Measurements from ENCODE around the gene SPDYE5. TPM values are rescaled to one million over a fixed set of nuclear protein-coding genes. Genes with fewer than 3 reads are reported as not detected.
"Not testable (repeated sequence)": the region's sequence is repeated elsewhere in the genome, so short reads cannot be mapped to it uniquely, and the experiment has no call there.

The SPDYE5 gene
- not detected in 2 replicates for polyA plus RNA-seq (2011; rRNA removed)
- not detected in 2 replicates for polyA plus RNA-seq (2012; cell fraction: cytosol; rRNA removed)
- 0.13 TPM in 1 of 2 replicates, not detected in the other for polyA plus RNA-seq (2012; cell fraction: nucleus; rRNA removed)
- polyA plus RNA-seq (2017; fragmentation: RNase III; extraction: RNeasy Plus Mini Kit Qiagen cat#74134 plus additional on column Dnase treatment) = not detected in 3 replicates
- polyA minus RNA-seq (2011; rRNA and poly(A)+ RNA removed) = not detected in 2 replicates

- DNase-seq (ENCODE audit: low read depth in 1 of 2, low spot score in 1 of 2); ATAC-seq; H3K4me3 ChIP-seq; CTCF ChIA-PET; H3K4me1 ChIP-seq; POLR2A ChIA-PET; H3K27ac ChIP-seq; FAIRE-seq; H3K4me2 ChIP-seq; H3K9me3 ChIP-seq: not testable (repeated sequence)
- WGBS (ENCODE audit: missing lambda C conversion rate) = 85% methylated on average over 6 of the region's 6 CpGs
Measured at GRCh38 chr7:75492020-75492419, at the start of gene SPDYE5. SPDYE5 (plus strand) TSS chr7:75492320; CDS start chr7:75494048, 1,728 bp downstream.

DNA sequence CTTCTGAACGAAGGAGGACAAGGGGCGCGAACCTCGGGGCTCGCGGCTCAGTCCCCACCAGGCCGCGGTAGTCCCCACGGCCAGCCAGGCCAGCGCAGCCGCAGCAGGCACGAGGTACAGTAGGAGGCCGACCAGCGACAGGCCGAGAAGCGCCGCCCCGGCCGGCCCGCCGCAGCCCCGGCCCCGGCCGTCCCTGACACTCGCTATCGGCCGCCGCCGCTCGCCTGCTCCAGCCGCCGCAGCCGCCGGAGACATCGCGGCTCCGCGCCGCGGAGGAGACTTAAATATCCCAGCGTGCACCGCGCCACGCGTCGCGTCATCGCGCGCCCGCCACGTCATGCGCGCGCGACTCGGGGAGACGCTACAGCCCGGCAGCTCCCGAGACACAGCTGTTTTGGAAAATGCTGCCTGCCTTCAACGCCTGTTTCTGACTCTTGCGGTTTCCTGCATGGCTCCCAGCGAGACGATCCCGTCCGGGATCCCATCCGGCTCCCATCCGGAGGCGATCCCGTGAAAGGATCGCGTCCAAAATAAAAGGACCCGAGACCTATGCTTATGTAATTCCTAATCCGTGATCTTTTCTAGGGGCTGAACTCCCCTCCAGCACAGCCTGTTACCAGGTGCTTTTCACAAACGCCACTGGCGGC is 49.5 kb upstream of the SPDYE5 start:
- H3K9me3 ChIP-seq; DNase-seq (ENCODE audit: low read depth in 1 of 2, low spot score in 1 of 2); H3K4me1 ChIP-seq; POLR2A ChIA-PET; CTCF ChIA-PET; FAIRE-seq: not testable (repeated sequence)
- H3K4me3 ChIP-seq = peak overlapping the region; percentile 71
- peak overlapping the region; percentile 74 for H3K4me2 ChIP-seq
- peak overlapping the region; percentile 70 to 85 for H3K27ac ChIP-seq
- 4% methylated on average over 13 of the region's 76 CpGs for WGBS (ENCODE audit: missing lambda C conversion rate)
- TF ChIP-seq JUN (IDR thresholded peaks at IDR 0.05) = peak in 1 of 2 experiments; percentile 49; a peak in 1 of 5 replicates
- 0 out of 2 replicates have a peak, but pooled peaks have one; percentile 8 for TF ChIP-seq POLR2A (IDR thresholded peaks at IDR 0.05; ENCODE audit: low read length)
- TF ChIP-seq KDM5A (IDR thresholded peaks at IDR 0.05) = peak; percentile 81
- peak; percentile 84 to 87 for ATAC-seq

GRCh38 chr7:75449946-75450345 is 42.2 kb upstream of the SPDYE5 start:
- H3K4me2 ChIP-seq; H3K4me1 ChIP-seq; H3K27ac ChIP-seq; ATAC-seq; H3K4me3 ChIP-seq; POLR2A ChIA-PET; H3K9me3 ChIP-seq; DNase-seq (ENCODE audit: low read depth in 1 of 2, low spot score in 1 of 2); FAIRE-seq: not testable (repeated sequence)
- WGBS (ENCODE audit: missing lambda C conversion rate) = 89% methylated on average over 5 of the region's 5 CpGs
- CTCF ChIA-PET = interaction anchor here (1.7 kb wide), 1 partner anchor 312 kb away, joined by 4 read pairs; no protein-coding TSS in a partner anchor

- POLR2A ChIA-PET; H3K27ac ChIP-seq; DNase-seq (ENCODE audit: low read depth in 1 of 2, low spot score in 1 of 2); H3K4me2 ChIP-seq; FAIRE-seq; CTCF ChIA-PET; H3K4me1 ChIP-seq; H3K4me3 ChIP-seq; H3K9me3 ChIP-seq: not testable (repeated sequence)
- 12% methylated on average over 4 of the region's 4 CpGs for WGBS (ENCODE audit: missing lambda C conversion rate)
- peak; percentile 41 to 56; a peak in 4 of 5 replicates for TF ChIP-seq RAD21 (conservative IDR thresholded peaks at IDR 0.05 in 1 of 2, IDR thresholded peaks at IDR 0.05 in 1 of 2)
- peak; percentile 48 for TF ChIP-seq CTCF (IDR thresholded peaks at IDR 0.05)
- peak; percentile 31; the same call in 1 of the 3 replicates for TF ChIP-seq SMC3 (IDR thresholded peaks at IDR 0.05)
- ATAC-seq = peak; percentile 95 to 96
Measured at GRCh38 chr7:75452494-75452955, 39.6 kb upstream of the SPDYE5 start.

GRCh38 chr7:75456403-75456802 is 35.7 kb upstream of the SPDYE5 start:
- CTCF ChIA-PET; H3K4me1 ChIP-seq; POLR2A ChIA-PET; FAIRE-seq; ATAC-seq; H3K27ac ChIP-seq; H3K4me3 ChIP-seq; H3K9me3 ChIP-seq; DNase-seq (ENCODE audit: low read depth in 1 of 2, low spot score in 1 of 2); H3K4me2 ChIP-seq: not testable (repeated sequence)
- WGBS (ENCODE audit: missing lambda C conversion rate) = 90% methylated on average over 9 of the region's 10 CpGs

- POLR2A ChIA-PET; H3K4me2 ChIP-seq; FAIRE-seq; H3K4me1 ChIP-seq; ATAC-seq; DNase-seq (ENCODE audit: low read depth in 1 of 2, low spot score in 1 of 2); H3K4me3 ChIP-seq; CTCF ChIA-PET; H3K9me3 ChIP-seq; H3K27ac ChIP-seq: not testable (repeated sequence)
- WGBS (ENCODE audit: missing lambda C conversion rate) = 65% methylated on average over 2 of the region's 5 CpGs
Measured at GRCh38 chr7:75458034-75458433, 34.1 kb upstream of the SPDYE5 start.

GRCh38 chr7:75460541-75460940 is 31.6 kb upstream of the SPDYE5 start:
- CTCF ChIA-PET; H3K4me3 ChIP-seq; H3K9me3 ChIP-seq; H3K4me1 ChIP-seq; DNase-seq (ENCODE audit: low read depth in 1 of 2, low spot score in 1 of 2); ATAC-seq; H3K4me2 ChIP-seq; FAIRE-seq; H3K27ac ChIP-seq; POLR2A ChIA-PET: not testable (repeated sequence)
- WGBS (ENCODE audit: missing lambda C conversion rate) = 83% methylated on average over 1 of the region's 5 CpGs

DNA sequence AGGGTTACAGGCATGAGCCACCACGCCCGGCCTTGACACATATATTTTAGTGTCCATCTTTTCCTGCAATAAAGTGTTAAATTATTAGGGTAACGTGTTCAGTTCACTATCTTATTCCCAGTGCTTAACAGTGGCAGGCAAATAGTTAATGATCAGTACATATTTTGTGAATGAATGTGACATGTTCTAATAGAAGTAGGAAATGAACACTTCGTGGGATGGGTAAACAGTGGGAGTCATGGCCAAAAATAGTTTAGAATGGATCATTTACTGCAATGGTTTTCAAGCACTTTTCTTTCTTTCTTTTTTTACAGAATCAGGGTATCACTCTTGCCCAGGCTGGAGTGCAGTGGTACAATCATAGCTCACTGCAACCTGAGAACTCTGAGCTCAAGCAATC is 22.0 kb upstream of the SPDYE5 start:
- H3K4me1 ChIP-seq; DNase-seq (ENCODE audit: low read depth in 1 of 2, low spot score in 1 of 2); CTCF ChIA-PET; H3K4me3 ChIP-seq; ATAC-seq; POLR2A ChIA-PET; H3K27ac ChIP-seq; H3K9me3 ChIP-seq; H3K4me2 ChIP-seq: not testable (repeated sequence)
- 78% methylated on average over 2 of the region's 4 CpGs for WGBS (ENCODE audit: missing lambda C conversion rate)
- peak; percentile 51 for FAIRE-seq

- POLR2A ChIA-PET; DNase-seq (ENCODE audit: low read depth in 1 of 2, low spot score in 1 of 2); H3K4me3 ChIP-seq; FAIRE-seq; H3K9me3 ChIP-seq; H3K4me2 ChIP-seq; H3K27ac ChIP-seq; H3K4me1 ChIP-seq; ATAC-seq: not testable (repeated sequence)
- CTCF ChIA-PET = interaction anchor here (0.6 kb wide), 1 partner anchor 53 kb away, joined by 4 read pairs; no protein-coding TSS in a partner anchor
Measured at GRCh38 chr7:75477457-75477856, 14.7 kb upstream of the SPDYE5 start.

DNA sequence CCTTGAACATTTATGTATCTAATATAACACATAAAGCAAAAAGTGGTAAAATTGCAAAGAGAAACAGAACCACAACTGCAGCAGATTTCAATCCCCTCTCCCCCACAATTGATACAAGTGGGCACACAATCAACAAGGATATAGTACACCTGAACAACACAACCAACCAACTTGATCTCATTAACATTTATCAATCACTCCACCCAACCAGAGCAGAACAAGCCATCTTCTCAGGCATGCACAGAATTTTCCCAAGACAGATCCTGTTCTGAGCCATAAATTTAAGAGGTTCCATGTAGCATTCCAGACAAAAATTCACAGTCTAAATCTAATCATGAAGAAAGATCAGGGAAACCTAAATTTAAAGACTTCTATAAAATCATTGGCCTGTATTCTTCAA is 11.8 kb upstream of the SPDYE5 start:
- FAIRE-seq; ATAC-seq; H3K4me3 ChIP-seq; H3K27ac ChIP-seq; H3K4me2 ChIP-seq; POLR2A ChIA-PET; H3K9me3 ChIP-seq; H3K4me1 ChIP-seq; CTCF ChIA-PET; DNase-seq (ENCODE audit: low read depth in 1 of 2, low spot score in 1 of 2): not testable (repeated sequence)

Measured in A549 (cell line).